ENCODE measurements around the gene SEC22B.
"Not testable (repeated sequence)": the region's sequence is repeated elsewhere in the genome, so short reads cannot be mapped to it uniquely, and the experiment has no call there.

Gene SEC22B

DNA sequence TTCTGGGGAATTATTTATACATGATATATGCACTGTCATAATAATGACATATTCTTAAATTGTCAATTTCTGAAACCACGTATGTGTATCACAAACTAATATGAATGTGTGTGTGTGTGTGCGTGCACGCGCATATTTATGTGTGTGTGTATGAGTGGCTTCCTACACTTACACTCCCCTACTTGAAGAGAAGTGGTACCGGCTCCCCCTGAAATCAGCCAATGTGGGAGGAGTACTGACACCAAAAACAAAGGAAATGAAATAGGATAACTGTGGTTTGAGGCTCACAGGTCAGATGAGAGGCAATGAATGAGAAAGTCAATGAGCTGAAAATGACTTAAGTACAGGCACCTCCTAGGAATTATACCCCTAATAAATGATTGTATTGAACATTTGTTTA is 64.1 kb downstream of the SEC22B start:
- DNase-seq, result not testable (repeated sequence)

DNA sequence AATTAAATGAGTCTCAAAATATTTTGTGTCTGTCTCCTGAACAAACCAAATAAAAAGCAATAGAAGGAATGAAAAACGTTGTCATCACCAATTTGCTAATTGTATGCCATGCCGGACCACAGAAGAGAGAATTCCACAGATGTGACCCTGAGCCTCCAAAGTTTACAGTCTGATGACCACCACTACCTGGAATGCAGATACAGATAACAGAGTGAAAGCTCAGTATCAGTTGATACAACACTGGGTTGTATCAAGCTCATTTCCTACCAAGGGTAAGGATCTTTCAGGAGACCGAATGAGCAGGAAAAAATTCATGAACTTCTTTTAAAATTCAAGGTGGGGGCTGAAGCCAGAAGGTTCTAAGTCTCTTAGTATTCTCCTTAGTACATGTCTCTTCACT is 64.5 kb downstream of the SEC22B start:
- DNase-seq, result not testable (repeated sequence)

DNA sequence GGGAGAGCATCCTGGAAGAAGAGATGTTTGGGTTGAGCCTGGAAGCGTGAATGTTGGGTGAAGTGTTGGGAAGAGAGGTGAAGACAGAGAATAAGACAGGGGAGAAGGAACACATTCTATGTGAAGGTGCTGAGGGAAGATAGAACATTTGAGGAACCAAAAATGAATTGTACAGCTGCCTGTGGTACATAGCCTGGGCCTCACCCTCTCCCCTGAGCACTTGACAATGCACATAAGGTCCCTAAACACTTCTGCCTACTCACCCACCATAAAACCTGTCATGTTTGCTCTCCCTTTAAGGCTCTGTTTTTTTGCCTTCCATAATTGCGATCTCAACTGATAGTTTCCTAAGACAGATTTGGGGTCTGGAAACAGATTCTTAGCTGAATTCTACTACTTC is 65.3 kb downstream of the SEC22B start:
- DNase-seq, result not testable (repeated sequence)

DNA sequence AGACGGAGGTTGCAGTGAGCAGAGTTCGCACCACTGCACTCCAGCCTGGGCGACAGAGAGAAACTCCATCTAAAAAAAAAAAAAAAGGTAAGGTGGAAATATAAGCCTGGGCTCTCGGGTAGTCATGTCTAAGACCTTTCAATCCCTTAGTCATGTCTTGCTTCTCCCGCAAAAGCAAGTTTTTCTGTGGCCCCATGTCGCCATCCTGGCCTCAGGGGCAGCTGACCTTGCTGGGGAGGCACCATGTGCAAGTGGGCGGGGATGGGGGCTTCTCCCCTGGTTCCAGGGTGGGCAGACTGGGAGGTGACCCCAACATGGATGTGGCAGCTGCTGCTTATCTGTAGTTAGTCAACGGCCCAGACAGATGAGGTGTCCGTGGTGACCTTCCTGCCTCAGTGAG is 66.7 kb downstream of the SEC22B start:
- DNase-seq, result not testable (repeated sequence)

DNA sequence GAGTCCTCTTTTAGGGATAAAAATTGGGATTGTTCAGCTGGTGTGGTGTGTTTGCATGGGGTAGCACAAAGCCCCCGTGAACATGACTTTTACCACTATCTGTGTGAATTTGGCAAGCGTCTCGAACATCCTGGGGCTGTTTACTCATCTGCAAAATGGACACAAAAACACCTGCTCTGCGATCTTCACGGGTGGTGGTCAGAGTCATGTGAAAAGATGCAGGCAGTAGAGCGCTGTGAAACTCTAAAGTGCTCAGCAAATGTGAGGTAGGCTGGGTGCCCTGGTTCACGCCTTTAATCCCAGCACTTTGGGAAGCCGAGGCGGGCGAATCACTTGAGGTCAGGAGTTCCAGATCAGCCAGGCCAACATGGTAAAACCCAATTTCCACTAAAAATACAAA is 67.1 kb downstream of the SEC22B start:
- not testable (repeated sequence) for DNase-seq

DNA sequence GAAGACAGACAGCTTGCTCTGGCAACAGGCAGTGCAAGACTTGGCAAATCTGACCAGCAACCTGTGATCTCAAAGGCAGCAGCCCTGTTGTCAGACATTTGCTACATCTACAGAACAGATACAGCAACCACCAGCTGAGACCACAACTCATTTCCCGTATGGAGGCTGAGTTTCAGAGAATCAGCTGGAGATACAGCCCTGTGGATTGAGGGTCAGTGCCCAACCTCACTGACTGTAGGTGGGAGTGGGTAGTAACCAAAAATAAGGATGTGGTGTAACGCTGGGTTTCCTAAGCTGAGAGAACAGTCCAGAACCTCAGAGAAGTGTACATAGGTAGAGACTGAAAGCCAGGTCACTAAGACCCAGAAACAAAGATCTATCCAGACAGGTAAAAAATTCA is 71.0 kb downstream of the SEC22B start:
- DNase-seq, result not testable (repeated sequence)

DNA sequence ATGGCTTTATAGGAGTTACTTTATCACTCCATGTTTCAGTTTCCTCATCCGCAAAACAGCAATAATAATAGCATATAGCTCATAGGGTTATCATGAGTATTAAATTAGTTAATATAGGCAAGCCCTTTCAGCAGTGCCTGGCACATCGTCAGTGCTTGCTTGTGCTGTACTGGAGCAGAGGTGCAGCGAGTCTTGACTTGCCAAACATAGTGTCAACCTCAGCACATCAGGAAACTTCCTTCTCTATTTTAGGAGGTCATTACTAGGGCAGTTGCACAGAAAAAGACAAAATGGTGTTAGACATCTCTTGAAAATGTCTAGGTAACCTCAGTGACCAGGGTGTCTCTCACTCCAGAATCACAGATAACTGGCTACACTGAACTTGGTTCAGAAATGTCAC is 72.6 kb downstream of the SEC22B start:
- DNase-seq, result not testable (repeated sequence)

DNA sequence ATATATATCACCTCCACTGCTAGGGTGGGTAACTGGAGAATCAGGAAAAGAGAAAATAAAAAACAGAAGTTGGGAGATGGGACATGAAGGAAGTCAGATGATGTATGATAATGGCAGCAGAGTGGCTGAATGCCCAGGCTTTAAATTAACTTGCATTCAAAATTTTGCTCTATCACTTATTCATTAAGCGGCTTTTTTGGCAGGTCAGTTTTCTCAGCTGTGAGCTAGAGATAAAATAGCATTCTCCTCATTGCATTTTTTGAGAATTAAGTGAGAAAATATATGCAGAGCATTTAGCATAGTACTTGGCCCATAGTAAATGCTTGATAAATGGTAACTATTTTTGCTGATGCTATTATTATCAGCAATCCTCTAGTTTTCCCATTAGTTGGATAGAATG is 74.7 kb downstream of the SEC22B start:
- not testable (repeated sequence) for DNase-seq

Data from CD4-positive, alpha-beta T cell treated with Interleukin-4 for 1 hour (primary cell).